GM10847 (cell line): ENCODE results near the gene ZSCAN2.

Experiments
- POLR2A ChIP-seq: IDR thresholded peaks from 2 replicates; pipeline ENCODE4 v1.6.1; 2011; ENCODE audit not compliant: insufficient read length; ENCODE audit errors: extremely low read depth

Gene ZSCAN2

DNA sequence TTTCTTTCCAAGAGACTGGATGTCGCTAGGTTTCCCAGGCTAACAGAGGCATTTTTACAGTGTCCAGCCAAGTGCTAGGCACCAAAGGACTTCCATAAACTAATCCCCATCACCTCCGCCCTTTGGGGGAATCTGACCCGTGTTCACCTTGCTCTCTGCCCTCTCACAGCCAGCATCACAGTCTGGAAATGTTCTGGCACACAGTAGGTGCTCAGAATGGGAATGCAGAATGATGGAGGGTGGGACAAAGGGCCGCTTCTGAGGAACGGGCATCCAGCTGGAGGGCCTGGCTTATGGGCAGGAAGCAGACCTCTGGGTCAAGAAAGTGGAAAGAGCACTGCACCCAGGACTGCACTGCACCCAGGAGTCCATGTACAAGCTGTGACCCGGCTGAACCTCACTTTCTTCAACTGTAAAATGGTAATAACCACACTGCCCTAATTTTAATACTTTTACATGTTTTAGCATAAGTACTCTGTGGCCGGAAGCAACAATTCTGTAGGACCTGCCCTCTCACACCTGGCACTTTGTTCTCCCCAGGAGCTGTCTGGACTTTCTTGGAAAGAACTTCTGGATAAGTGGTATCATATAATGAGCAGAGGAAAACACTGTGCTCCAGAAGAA, 58.1 kb downstream of the ZSCAN2 start:
- TF ChIP-seq POLR2A: no peak

DNA sequence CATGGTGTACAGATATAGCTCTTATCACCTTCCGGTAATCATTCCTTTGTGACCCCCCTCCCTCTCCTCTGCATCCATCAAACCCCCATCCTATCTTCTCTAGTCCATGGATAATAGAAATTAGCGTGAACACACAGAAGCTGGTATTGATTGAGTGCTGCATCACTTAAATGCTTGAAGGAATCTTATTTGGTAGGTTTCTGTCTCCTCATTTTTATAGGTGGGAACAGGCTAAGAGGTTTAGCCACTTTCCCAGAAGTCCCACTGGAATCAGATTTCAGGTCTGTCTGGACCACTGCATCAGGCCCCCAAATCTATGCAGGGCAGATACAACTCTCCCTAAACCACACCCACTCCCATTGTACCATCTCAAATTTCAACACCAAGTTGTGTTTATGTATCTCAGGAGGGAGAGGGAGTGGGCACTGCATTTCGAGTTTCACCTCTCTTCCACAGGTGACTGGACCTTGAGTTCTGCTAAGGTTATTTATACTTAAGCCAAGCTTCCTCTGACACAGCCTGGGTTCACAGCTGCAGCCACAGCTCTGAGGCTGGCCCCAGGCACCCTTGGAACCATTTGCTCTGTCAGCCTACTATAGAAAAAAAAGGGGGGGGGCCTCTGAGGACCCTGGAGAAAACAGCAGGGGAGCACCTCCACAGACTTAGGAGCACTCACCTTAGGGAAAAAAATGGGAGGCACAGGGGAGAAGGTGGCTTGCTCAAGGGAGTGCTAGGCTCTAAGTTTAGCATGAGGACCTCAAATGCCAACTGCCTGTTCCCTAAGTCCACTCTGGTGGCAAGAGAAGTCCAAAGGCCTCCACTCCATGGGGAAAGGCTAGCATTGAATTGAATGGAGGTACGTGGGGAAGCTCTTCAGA, 59.3 kb downstream of the ZSCAN2 start:
- no peak for TF ChIP-seq POLR2A

DNA sequence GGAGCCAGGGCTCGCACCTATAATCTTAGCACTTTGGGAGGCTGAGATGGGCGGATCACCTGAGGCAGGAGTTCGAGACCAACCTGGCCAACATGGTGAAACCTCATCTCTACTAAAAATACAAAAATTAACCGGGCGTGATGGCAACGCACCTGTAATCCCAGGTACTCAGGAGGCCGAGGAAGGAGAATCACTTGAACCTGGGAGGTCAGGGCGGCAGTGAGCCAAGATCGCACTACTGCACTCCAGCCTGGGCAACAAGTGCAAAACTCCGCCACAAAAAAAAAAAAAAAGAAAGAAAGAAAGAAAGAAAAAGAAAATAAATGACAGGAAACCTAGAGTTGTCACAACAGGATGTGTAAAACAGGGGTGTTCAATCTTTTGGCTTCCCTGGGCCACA, 60.2 kb downstream of the ZSCAN2 start:
- no peak for TF ChIP-seq POLR2A

DNA sequence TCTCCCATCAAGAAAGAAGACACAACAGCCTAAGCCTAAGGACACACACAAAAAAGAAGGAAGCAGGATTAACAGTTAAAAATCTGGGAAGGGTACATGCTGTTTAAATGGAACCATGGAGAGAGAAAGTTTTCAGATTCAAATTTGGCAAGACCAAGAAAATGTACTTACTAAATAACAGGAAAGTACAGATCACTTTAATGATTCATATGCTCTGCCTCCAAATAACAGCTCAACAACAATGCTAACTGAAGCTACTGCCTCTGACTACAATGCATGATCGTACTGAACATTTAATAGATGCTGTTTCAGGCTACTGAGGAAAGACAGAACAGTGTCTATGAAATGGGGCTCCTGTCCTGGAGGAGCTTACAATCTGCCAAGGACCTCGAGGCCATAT, 65.6 kb downstream of the ZSCAN2 start:
- no peak for TF ChIP-seq POLR2A

DNA sequence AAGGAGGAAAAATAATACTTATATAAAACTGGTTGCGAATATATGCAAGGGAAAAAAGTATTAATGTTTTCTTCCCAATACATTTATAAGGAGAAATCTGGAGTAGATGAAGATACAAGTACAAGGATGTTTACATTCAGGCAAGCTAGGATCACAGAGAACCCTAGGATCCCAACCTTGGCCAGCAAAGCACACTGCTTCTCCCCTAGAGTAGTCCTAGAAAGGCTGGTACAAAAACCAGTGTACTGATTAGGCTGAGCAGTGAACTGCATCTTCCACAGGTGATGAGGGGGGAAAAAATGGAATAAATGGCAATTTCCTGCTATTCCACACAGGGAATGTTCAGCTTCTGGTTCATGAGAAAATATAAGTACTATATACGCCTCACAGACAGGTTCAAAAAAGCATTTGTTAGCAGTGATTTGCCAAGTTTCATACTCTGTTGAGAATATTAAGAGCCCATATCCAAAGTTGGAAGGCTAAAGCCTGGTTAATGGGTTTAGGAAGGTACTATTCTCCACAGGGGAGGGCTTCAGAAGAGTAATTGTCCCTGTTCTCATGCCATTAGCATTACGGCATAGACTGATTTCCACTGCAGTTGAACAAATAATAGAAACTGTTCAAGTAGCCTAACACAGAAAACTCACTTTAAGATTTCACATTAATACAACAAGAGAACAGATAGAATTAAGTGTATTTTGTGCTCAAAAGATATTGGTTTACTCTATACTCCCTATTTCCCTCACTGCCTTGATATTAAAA, 67.6 kb downstream of the ZSCAN2 start:
- no peak for TF ChIP-seq POLR2A

DNA sequence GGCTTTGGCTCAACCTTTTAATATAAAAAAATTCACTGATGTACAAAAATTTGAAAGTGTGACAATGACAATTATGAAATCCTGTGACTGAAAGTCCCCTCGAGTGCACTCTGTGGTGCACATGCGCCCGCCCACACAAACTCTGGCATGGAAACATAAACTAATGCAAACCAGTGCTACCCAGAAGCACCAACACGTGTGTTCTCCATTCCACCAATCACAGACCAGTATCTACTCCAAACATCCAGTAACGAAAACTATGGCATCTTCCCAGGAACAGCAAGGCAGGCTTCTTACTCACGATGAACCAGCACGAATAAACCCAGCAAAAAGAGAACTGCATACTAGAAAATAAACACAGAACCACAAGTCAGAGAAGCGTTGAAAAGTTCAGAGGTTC, 68.9 kb downstream of the ZSCAN2 start:
- no peak for TF ChIP-seq POLR2A

DNA sequence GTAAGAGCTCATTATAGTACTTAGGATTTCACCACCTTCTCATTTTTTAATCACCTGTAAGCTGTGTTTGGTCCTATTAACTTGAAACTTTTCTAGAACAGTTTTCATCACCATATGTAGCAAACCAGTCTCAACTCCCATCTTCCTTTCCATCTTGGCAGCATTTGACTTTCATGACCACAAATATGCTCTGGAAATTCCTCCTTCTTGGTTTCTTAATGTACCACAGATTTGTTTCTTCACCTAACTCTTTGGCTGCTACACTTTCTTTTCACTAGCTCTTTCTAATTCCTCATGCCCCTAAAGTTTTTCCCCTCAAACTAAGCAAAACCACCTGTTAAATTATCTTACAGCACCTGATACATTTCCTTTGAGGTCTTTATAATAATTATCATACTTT, 70.4 kb downstream of the ZSCAN2 start:
- no peak for TF ChIP-seq POLR2A
